GM19025 (cell line): ENCODE results near the gene SPRY2.

Source experiments
- ATAC-seq: cut with Tn5 transposase; IDR thresholded peaks from one replicate; pipeline ENCODE4 v1.9.1; 2021; ENCODE audit warnings: mild to moderate bottlenecking, low read depth, moderate library complexity; ENCODE audit not compliant: unreplicated experiment

Gene SPRY2

GRCh38 chr13:80314711-80315653 lies 25.9 kb downstream of the SPRY2 start:
- ATAC-seq: no peak

- no peak for ATAC-seq
These were observed 27.2 kb downstream of the SPRY2 start for GRCh38 chr13:80313668-80314256.

- no peak for ATAC-seq
These were observed 28.0 kb downstream of the SPRY2 start for GRCh38 chr13:80312967-80313366.

GRCh38 chr13:80312012-80312704 lies 28.8 kb downstream of the SPRY2 start:
- no peak for ATAC-seq

GRCh38 chr13:80309926-80310325 lies 31.0 kb downstream of the SPRY2 start:
- ATAC-seq: no peak

- ATAC-seq: no peak
These were observed 33.4 kb downstream of the SPRY2 start for GRCh38 chr13:80307401-80307987.

- ATAC-seq: no peak
These were observed 34.5 kb downstream of the SPRY2 start for GRCh38 chr13:80306337-80306972.

GRCh38 chr13:80305737-80306136 lies 35.2 kb downstream of the SPRY2 start:
- no peak for ATAC-seq

- no peak for ATAC-seq
These were observed 37.6 kb downstream of the SPRY2 start for GRCh38 chr13:80303225-80303811.

- no peak for ATAC-seq
These were observed 41.9 kb downstream of the SPRY2 start for GRCh38 chr13:80299046-80299445.

GRCh38 chr13:80297503-80297902 lies 43.4 kb downstream of the SPRY2 start:
- ATAC-seq: no peak

- ATAC-seq: no peak
These were observed 43.8 kb downstream of the SPRY2 start for GRCh38 chr13:80297094-80297493.

- no peak for ATAC-seq
These were observed 44.3 kb downstream of the SPRY2 start for GRCh38 chr13:80296638-80297037.

- no peak for ATAC-seq
These were observed 50.3 kb downstream of the SPRY2 start for GRCh38 chr13:80290591-80290990.
